ENCODE data around the gene RAPGEF3. TPM values are rescaled to one million over a fixed set of nuclear protein-coding genes. Genes with fewer than 3 reads are reported as not detected.

RAPGEF3 gene
- total and polyA plus RNA-seq, 9 donors, result 16.9 to 132 (median 83.5) TPM

GRCh38 chr12:47748899-47749298, 9.8 kb downstream of the RAPGEF3 start:
- H3K9me3 ChIP-seq, result no peaks in the 10 kb centered on the region
- H3K27me3 ChIP-seq, result no peaks in the 10 kb centered on the region
- H3K4me3 ChIP-seq, result no peak overlapping the region
- H3K36me3 ChIP-seq, result no peaks in the 10 kb centered on the region
- DNase-seq, result no peak
- intact Hi-C loops (cut with DNase I), result no loop called here
- 98 to 99% (median 98%) methylated on average over 3 of the region's 3 CpGs for WGBS, 3 donors
- H3K4me1 ChIP-seq (ENCODE audit: insufficient read depth), result peaks cover 7% of the 10 kb centered on the region
- H3K27ac ChIP-seq, result no peak overlapping the region
- TF ChIP-seq EP300 (IDR thresholded peaks at IDR 0.05), result no peak
- TF ChIP-seq CTCF (IDR thresholded peaks at IDR 0.05), result no peak
- no peak for TF ChIP-seq POLR2A (IDR thresholded peaks at IDR 0.05)

GRCh38 chr12:47748507-47748828, 10.2 kb downstream of the RAPGEF3 start:
- Histone ChIP-seq H3K36me3 (no peaks in the 10 kb centered on the region), H3K4me3 (no peak overlapping the region), H3K27ac (no peak overlapping the region), H3K27me3 (no peaks in the 10 kb centered on the region), H3K4me1 (ENCODE audit: insufficient read depth) (peaks cover 7% of the 10 kb centered on the region), H3K9me3 (no peaks in the 10 kb centered on the region)
- TF ChIP-seq CTCF (IDR thresholded peaks at IDR 0.05), result no peak
- TF ChIP-seq POLR2A (IDR thresholded peaks at IDR 0.05), result no peak
- TF ChIP-seq EP300 (IDR thresholded peaks at IDR 0.05), result no peak
- 84 to 86% (median 86%) methylated on average over 1 of the region's 1 CpG for WGBS, 3 donors
- DNase-seq, result no peak
- intact Hi-C loops (cut with DNase I), result no loop called here

- Histone ChIP-seq H3K27ac (no peak overlapping the region), H3K27me3 (no peaks in the 10 kb centered on the region), H3K9me3 (no peaks in the 10 kb centered on the region), H3K36me3 (no peaks in the 10 kb centered on the region), H3K4me3 (no peak overlapping the region), H3K4me1 (ENCODE audit: insufficient read depth) (peaks cover 5% of the 10 kb centered on the region)
- no peak for DNase-seq
- intact Hi-C loops (cut with DNase I), result no loop called here
- no peak for TF ChIP-seq EP300 (IDR thresholded peaks at IDR 0.05)
- no peak for TF ChIP-seq POLR2A (IDR thresholded peaks at IDR 0.05)
- TF ChIP-seq CTCF (IDR thresholded peaks at IDR 0.05), result no peak
- 89 to 92% (median 90%) methylated on average over 14 of the region's 14 CpGs for WGBS, 3 donors
These were observed 10.8 kb downstream of the RAPGEF3 start for GRCh38 chr12:47747596-47748506.

- H3K27me3 ChIP-seq, result no peaks in the 10 kb centered on the region
- no peak overlapping the region for H3K4me3 ChIP-seq
- no peak overlapping the region for H3K27ac ChIP-seq
- TF ChIP-seq CTCF (IDR thresholded peaks at IDR 0.05) (no peak), EP300 (IDR thresholded peaks at IDR 0.05) (no peak), POLR2A (IDR thresholded peaks at IDR 0.05) (no peak)
- H3K4me1 ChIP-seq (ENCODE audit: insufficient read depth), result peaks cover 5% of the 10 kb centered on the region
- H3K36me3 ChIP-seq, result no peaks in the 10 kb centered on the region
- DNase-seq, result no peak
- H3K9me3 ChIP-seq, result no peaks in the 10 kb centered on the region
- WGBS, 3 donors, result 80 to 86% (median 83%) methylated on average over 4 of the region's 4 CpGs
- intact Hi-C loops (cut with DNase I), result no loop called here
These were observed 11.6 kb downstream of the RAPGEF3 start for GRCh38 chr12:47747126-47747525.
